ENCODE measurements around the gene ZCCHC24.
A peak's percentile ranks its signal among the peaks of the same experiment; 100 is the strongest.

Gene ZCCHC24

GRCh38 chr10:79349766-79350406 is 95.5 kb downstream of the ZCCHC24 start:
- peak; percentile 30 for DNase-seq
- peak overlapping the region; percentile 15 for H3K4me3 Mint-ChIP-seq
- H3K36me3 Mint-ChIP-seq (ENCODE audit: low read depth) = peaks cover 44% of the 10 kb centered on the region

GRCh38 chr10:79349072-79349491 is 96.3 kb downstream of the ZCCHC24 start:
- no peaks in the 10 kb centered on the region for H3K9me3 Mint-ChIP-seq
- DNase-seq = no peak

More at GRCh38 chr10:79349766-79350406, 95.5 kb downstream of the ZCCHC24 start:
- Mint-ChIP-seq H3K27ac (peak overlapping the region; percentile 50), H3K4me1 (peaks cover 33% of the 10 kb centered on the region), H3K27me3 (ENCODE audit: low read depth, poor library complexity) (peaks cover 3% of the 10 kb centered on the region), H3K9me3 (no peaks in the 10 kb centered on the region)
- no peak for TF ChIP-seq CTCF (IDR thresholded peaks at IDR 0.05)

GRCh38 chr10:79348640-79348988 is 96.8 kb downstream of the ZCCHC24 start:
- Mint-ChIP-seq H3K27ac (no peak overlapping the region), H3K4me3 (peak overlapping the region; percentile 77), H3K4me1 (peaks cover 33% of the 10 kb centered on the region), H3K9me3 (no peaks in the 10 kb centered on the region), H3K36me3 (ENCODE audit: low read depth) (peaks cover 31% of the 10 kb centered on the region), H3K27me3 (ENCODE audit: low read depth, poor library complexity) (peaks cover 7% of the 10 kb centered on the region)
- DNase-seq = no peak
- TF ChIP-seq CTCF (IDR thresholded peaks at IDR 0.05) = no peak

More at GRCh38 chr10:79349072-79349491, 96.3 kb downstream of the ZCCHC24 start:
- no peak for TF ChIP-seq CTCF (IDR thresholded peaks at IDR 0.05)
- peak overlapping the region; percentile 77 for H3K4me3 Mint-ChIP-seq
- H3K36me3 Mint-ChIP-seq (ENCODE audit: low read depth) = peaks cover 36% of the 10 kb centered on the region
- H3K27me3 Mint-ChIP-seq (ENCODE audit: low read depth, poor library complexity) = peaks cover 3% of the 10 kb centered on the region
- no peak overlapping the region for H3K27ac Mint-ChIP-seq
- peaks cover 33% of the 10 kb centered on the region for H3K4me1 Mint-ChIP-seq

- no peaks in the 10 kb centered on the region for H3K9me3 Mint-ChIP-seq
- H3K36me3 Mint-ChIP-seq (ENCODE audit: low read depth) = peaks cover 26% of the 10 kb centered on the region
- H3K27me3 Mint-ChIP-seq (ENCODE audit: low read depth, poor library complexity) = peaks cover 9% of the 10 kb centered on the region
- H3K4me3 Mint-ChIP-seq = peak overlapping the region; percentile 77
- DNase-seq = peak; percentile 39
- peaks cover 33% of the 10 kb centered on the region for H3K4me1 Mint-ChIP-seq
- no peak for TF ChIP-seq CTCF (IDR thresholded peaks at IDR 0.05)
- no peak overlapping the region for H3K27ac Mint-ChIP-seq
These were observed 97.4 kb downstream of the ZCCHC24 start for GRCh38 chr10:79347894-79348639.

GRCh38 chr10:79347226-79347893 is 98.1 kb downstream of the ZCCHC24 start, which contains the start of gene PPIF:
TSS of gene PPIF (plus strand) at chr10:79347469. CDS start at chr10:79347549, 80 bp downstream.
- Mint-ChIP-seq H3K4me3 (peak within 1 kb of the TSS; percentile 77), H3K9me3 (no peaks in the 10 kb centered on the region), H3K36me3 (ENCODE audit: low read depth) (peaks cover 19% of the 10 kb centered on the region), H3K4me1 (peaks cover 33% of the 10 kb centered on the region), H3K27ac (no peak within 1 kb of the TSS), H3K27me3 (ENCODE audit: low read depth, poor library complexity) (peaks cover 9% of the 10 kb centered on the region)
- DNase-seq = peak; percentile 97
- peak; percentile 93 for TF ChIP-seq CTCF (IDR thresholded peaks at IDR 0.05)
